Mammary epithelial cell (primary cell): Measurements from ENCODE around the gene TUBB4A.

Source experiments
- CTCF ChIP-seq, 2 donors: IDR thresholded peaks in 1 of 2; conservative IDR thresholded peaks in 1 of 2; 2 replicates each; pipeline ENCODE4 v1.5.1; 2011 to 2012; ENCODE audit warnings: inconsistent platforms in 2 of 2, low read length in 2 of 2, mild to moderate bottlenecking in 2 of 2, control low read depth in 1 of 2, low read depth in 1 of 2; ENCODE audit not compliant: insufficient read depth in 1 of 2; ENCODE audit errors: extremely low read depth in 1 of 2
- EZH2 ChIP-seq: IDR thresholded peaks from 2 replicates; pipeline ENCODE4 v1.6.1; 2012; ENCODE audit warnings: low read length, inconsistent platforms, borderline replicate concordance

- no peak for TF ChIP-seq CTCF (conservative IDR thresholded peaks at IDR 0.05 in 1 of 2, IDR thresholded peaks at IDR 0.05 in 1 of 2; ENCODE audit: extremely low read depth in 1 of 2, insufficient read depth in 1 of 2, low read depth in 1 of 2, low read length in 2 of 2)
- TF ChIP-seq EZH2: no peak
Observed at GRCh38 chr19:6452223-6452614, 49.9 kb downstream of the TUBB4A start.
